SK-N-SH (cell line): ENCODE results near the gene BRWD1. TPM values are rescaled to one million over a fixed set of nuclear protein-coding genes. Genes with fewer than 3 reads are reported as not detected.

Source experiments
- CTCF ChIA-PET: fragments of 300-600, 350-600 bp; formaldehyde crosslinking; extraction: SDS; loops from one replicate; lab custom pipeline; 2021; lab: Yijun Ruan, JAX
- POLR2A ChIA-PET: fragments of 350-600 bp; sonication (Branson Sonifier 250); formaldehyde crosslinking; extraction: SDS; loops from one replicate; lab custom pipeline; 2020; ENCODE audit warnings: antibody characterized with exemption, inconsistent platforms; lab: Yijun Ruan, JAX
- DNase-seq: peaks from one replicate; pipeline ENCODE4 v3.0.0; 2012
- H2AFZ ChIP-seq: fragments of 200-600 bp; sonication (generic); 2 replicates; pipeline ENCODE4 v1.8.1; 2016; ENCODE audit warnings: antibody characterized with exemption, mild to moderate bottlenecking, low read depth
- H3F3A ChIP-seq: fragments of 200-600 bp; sonication (generic); replicated peaks from 2 replicates; pipeline ENCODE3; 2016; ENCODE audit warnings: antibody characterized with exemption, mild to moderate bottlenecking; ENCODE audit not compliant: insufficient read depth
- H3K27ac ChIP-seq, 2 experiments: fragments of 200-500 bp in 1 of 2; fragments of 200-600 bp in 1 of 2; sonication (Bioruptor generic) in 1 of 2; sonication (generic), shearing (Covaris generic) in 1 of 2; 2 replicates each; pipeline versions ENCODE4 v1.5.1 to v1.6.1; 2014 to 2016; ENCODE audit warnings: low read depth in 2 of 2, inconsistent platforms in 1 of 2, low read length in 1 of 2, mild to moderate bottlenecking in 1 of 2, mixed read lengths in 1 of 2
- H3K27me3 ChIP-seq: fragments of 200-600 bp; sonication (generic), shearing (Covaris generic); 2 replicates; pipeline ENCODE4 v1.6.1; 2016; ENCODE audit warnings: mixed run types; ENCODE audit not compliant: insufficient read depth
- H3K36me3 ChIP-seq, 2 experiments: fragments of 200-500 bp in 1 of 2; fragments of 200-600 bp in 1 of 2; sonication (Bioruptor generic) in 1 of 2; sonication (generic) in 1 of 2; replicated peaks in 1 of 2; 2 replicates each; pipeline versions ENCODE3 to v1.5.1; 2014 to 2016; ENCODE audit warnings: low read length in 1 of 2, mild to moderate bottlenecking in 1 of 2; ENCODE audit not compliant: insufficient read depth in 2 of 2, control insufficient read depth in 1 of 2
- H3K4me1 ChIP-seq, 2 experiments: fragments of 200-500 bp in 1 of 2; fragments of 200-600 bp in 1 of 2; sonication (Bioruptor generic) in 1 of 2; sonication (generic), shearing (Covaris generic) in 1 of 2; 2 replicates each; pipeline versions ENCODE4 v1.5.1 to v1.6.1; 2014 to 2016; ENCODE audit warnings: low read depth in 1 of 2, low read length in 1 of 2, mixed run types in 1 of 2; ENCODE audit not compliant: insufficient read depth in 2 of 2, control insufficient read depth in 1 of 2
- H3K4me2 ChIP-seq: fragments of 200-600 bp; sonication (generic), shearing (Covaris generic); 2 replicates; pipeline ENCODE4 v1.6.1; 2017; ENCODE audit warnings: mixed run types
- H3K4me3 ChIP-seq, 2 experiments: fragments of 200-500 bp in 1 of 2; fragments of 200-600 bp in 1 of 2; sonication (Bioruptor generic) in 1 of 2; sonication (generic), shearing (Covaris generic) in 1 of 2; 2 replicates each; pipeline versions ENCODE4 v1.5.1 to v1.8.1; 2014 to 2016; ENCODE audit warnings: low read depth in 2 of 2, inconsistent platforms in 1 of 2, low read length in 1 of 2, mild to moderate bottlenecking in 1 of 2, mixed read lengths in 1 of 2, moderate library complexity in 1 of 2
- H3K79me2 ChIP-seq: fragments of 200-600 bp; sonication (generic); 2 replicates; pipeline ENCODE4 v1.8.1; 2017; ENCODE audit warnings: mild to moderate bottlenecking; ENCODE audit not compliant: insufficient read depth
- H3K9ac ChIP-seq: fragments of 200-600 bp; sonication (generic); 2 replicates; pipeline ENCODE4 v1.6.1; 2017; ENCODE audit warnings: mixed run types
- H3K9me2 ChIP-seq: fragments of 200-600 bp; sonication (generic); 2 replicates; pipeline ENCODE4 v1.6.1; 2017; ENCODE audit warnings: mixed run types
- H3K9me3 ChIP-seq: fragments of 200-600 bp; sonication (generic); 2 replicates; pipeline ENCODE4 v1.6.1; 2017; ENCODE audit warnings: mixed run types, mild to moderate bottlenecking, moderate library complexity
- H4K20me1 ChIP-seq: fragments of 200-600 bp; sonication (generic); 2 replicates; pipeline ENCODE4 v1.6.1; 2017; ENCODE audit warnings: mild to moderate bottlenecking, mixed run types; ENCODE audit not compliant: insufficient read depth
- CTCF ChIP-seq: fragments of 200-600 bp; sonication (generic); IDR thresholded peaks from 2 replicates; pipeline ENCODE4 v1.6.1; 2017; ENCODE audit warnings: antibody characterized with exemption, mild to moderate bottlenecking, moderate library complexity
- ELF1 ChIP-seq: IDR thresholded peaks from 2 replicates; pipeline ENCODE4 v1.4.0; 2012
- FOXJ3 ChIP-seq: sonication (generic); formaldehyde crosslinking; IDR thresholded peaks from 2 replicates; pipeline ENCODE4 v1.5.1; 2020; ENCODE audit warnings: mild to moderate bottlenecking, missing genetic modification reagents
- IRF3 ChIP-seq: fragments of 150-350 bp; IDR thresholded peaks from 2 replicates; pipeline ENCODE4 v1.6.1; 2016; ENCODE audit warnings: mild to moderate bottlenecking, low read depth, low read length
- MEF2A ChIP-seq: IDR thresholded peaks from 2 replicates; pipeline ENCODE4 v1.4.0; 2012; ENCODE audit warnings: low read depth, borderline replicate concordance
- PBX3 ChIP-seq: IDR thresholded peaks from 2 replicates; pipeline ENCODE4; 2012
- WGBS: methylation state at CpG from one replicate; pipeline ENCODE4 v1.1.6; 2017; ENCODE audit warnings: low lambda C conversion rate; 5-methylcytosine and 5-hydroxymethylcytosine counted together
- polyA plus RNA-seq, 3 experiments: library from polyadenylated mRNA; depleted of rRNA; stranded (reverse); fragments of >200 nt; gene quantifications; 2 replicates each; pipeline ENCODE4 v1.2.3, GENCODE V29; 2012
- TF ChIP-seq, protein P1 (sequence below): IDR thresholded peaks from 2 replicates; pipeline ENCODE4 v1.4.0; 2012; ENCODE audit warnings: low read depth, borderline replicate concordance

The BRWD1 gene
- polyA plus RNA-seq, 1 of the 3 experiments (the other 2 are of a cell fraction), result 7.9 TPM

DNA sequence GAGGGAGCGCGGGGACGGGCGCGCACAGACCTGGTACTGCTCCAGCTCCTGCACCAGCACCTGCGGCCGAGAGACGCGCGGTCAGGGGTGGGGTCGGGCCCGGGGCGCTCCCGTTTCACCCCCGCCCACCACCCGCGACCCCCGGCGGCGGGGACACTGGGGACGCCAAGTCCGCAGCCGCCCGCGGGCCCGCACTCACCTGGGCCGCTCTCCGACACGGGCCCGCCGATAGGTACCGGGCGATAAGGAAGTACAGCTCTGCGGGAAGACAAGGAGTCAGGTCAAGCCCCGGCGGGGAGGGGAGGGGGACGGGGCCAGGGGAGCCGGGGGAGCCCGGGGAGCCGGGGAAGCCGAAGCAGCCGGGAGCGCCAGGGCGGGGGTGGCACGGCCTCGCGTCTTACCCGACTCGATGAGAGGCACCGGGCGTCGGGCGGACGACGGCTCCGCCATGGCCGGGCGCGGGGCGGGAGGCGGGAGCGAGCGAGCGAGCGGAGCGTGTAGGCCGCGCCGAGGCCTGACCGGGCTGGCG, 326 bp downstream of the BRWD1 start:
- peak; percentile 58 for DNase-seq
- H3K4me2 ChIP-seq, result peak overlapping the region; percentile 95; the same call in 1 of the 2 replicates
- TF ChIP-seq PBX3, result no peak
- TF ChIP-seq CTCF, result no peak
- no peak for TF ChIP-seq IRF3
- TF ChIP-seq ELF1, result no peak
- no peak for TF ChIP-seq MEF2A
- TF ChIP-seq FOXJ3 (CRISPR knock-in tag), result no peak
- TF ChIP-seq, protein P1, sequence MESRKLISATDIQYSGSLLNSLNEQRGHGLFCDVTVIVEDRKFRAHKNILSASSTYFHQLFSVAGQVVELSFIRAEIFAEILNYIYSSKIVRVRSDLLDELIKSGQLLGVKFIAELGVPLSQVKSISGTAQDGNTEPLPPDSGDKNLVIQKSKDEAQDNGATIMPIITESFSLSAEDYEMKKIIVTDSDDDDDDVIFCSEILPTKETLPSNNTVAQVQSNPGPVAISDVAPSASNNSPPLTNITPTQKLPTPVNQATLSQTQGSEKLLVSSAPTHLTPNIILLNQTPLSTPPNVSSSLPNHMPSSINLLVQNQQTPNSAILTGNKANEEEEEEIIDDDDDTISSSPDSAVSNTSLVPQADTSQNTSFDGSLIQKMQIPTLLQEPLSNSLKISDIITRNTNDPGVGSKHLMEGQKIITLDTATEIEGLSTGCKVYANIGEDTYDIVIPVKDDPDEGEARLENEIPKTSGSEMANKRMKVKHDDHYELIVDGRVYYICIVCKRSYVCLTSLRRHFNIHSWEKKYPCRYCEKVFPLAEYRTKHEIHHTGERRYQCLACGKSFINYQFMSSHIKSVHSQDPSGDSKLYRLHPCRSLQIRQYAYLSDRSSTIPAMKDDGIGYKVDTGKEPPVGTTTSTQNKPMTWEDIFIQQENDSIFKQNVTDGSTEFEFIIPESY, result no peak
- TF ChIP-seq, all 33 proteins: peak for 0
- no CpG with 5 or more reads among the region's 71 CpGs for WGBS
- POLR2A ChIA-PET, result interaction anchor here (1.3 to 3.0 kb wide), 3 partner anchors 16 to 35 kb away, joined by 4 to 24 read pairs (median 4); partner anchors contain the start of gene HMGN1
- no peaks in the 10 kb centered on the region for H3K27me3 ChIP-seq
- H3K4me3 ChIP-seq, result peak overlapping the region; percentile 71 to 91
- no peaks in the 10 kb centered on the region for H3K9me3 ChIP-seq
- H3K79me2 ChIP-seq, result peaks cover 54% of the 10 kb centered on the region
- no peaks in the 10 kb centered on the region for H3K9me2 ChIP-seq
- H3K4me1 ChIP-seq, result peaks cover 5 to 14% of the 10 kb centered on the region in 2 experiments; a peak in 3 of 4 replicates
- peak overlapping the region; percentile 88 for H3K9ac ChIP-seq
- no peak overlapping the region for H2AFZ ChIP-seq
- CTCF ChIA-PET, result interaction anchor here (0.6 to 3.3 kb wide), 5 partner anchors 34 to 129 kb away, joined by 3 to 24 read pairs (median 3); partner anchors contain the start of gene HMGN1
- peaks cover 33% of the 10 kb centered on the region for H4K20me1 ChIP-seq
- peaks cover 14 to 31% of the 10 kb centered on the region in 2 experiments for H3K36me3 ChIP-seq
- H3K27ac ChIP-seq, result peak overlapping the region; percentile 90 to 97
- H3F3A ChIP-seq, result peaks cover 10% of the 10 kb centered on the region
